Activated CD8-positive, alpha-beta memory T cell treated with anti-CD3 and anti-CD28 coated beads, Interleukin-2, amount 10 ng/mL, durations not matched to agents 7 days and 5 days (primary cell): ENCODE data around the gene FBXO44. TPM values are rescaled to one million over a fixed set of nuclear protein-coding genes. Genes with fewer than 3 reads are reported as not detected.

Source experiments
- ATAC-seq: fragments of 150-1000 bp; cut with Tn5 transposase; one replicate; pipeline ENCODE4 v1.10.0; 2021; ENCODE audit warnings: moderate library complexity
- CTCF ChIA-PET: fragments of 350-600 bp; sonication (Branson Sonifier 250); formaldehyde crosslinking; loops from one replicate; lab custom pipeline; 2021; ENCODE audit warnings: antibody characterized with exemption; lab: Charles Lee
- DNase-seq: peaks from one replicate; pipeline ENCODE4 v3.0.0-alpha.2; 2020
- H3K27ac Mint-ChIP-seq: one replicate; pipeline ENCODE4 v1.8.0; 2021; ENCODE audit warnings: mild to moderate bottlenecking, mixed read lengths
- H3K27me3 Mint-ChIP-seq: one replicate; pipeline ENCODE4 v1.8.0; 2021; ENCODE audit warnings: mixed read lengths
- H3K36me3 Mint-ChIP-seq: one replicate; pipeline ENCODE4 v1.8.0; 2021; ENCODE audit warnings: mild to moderate bottlenecking, mixed read lengths
- H3K4me1 Mint-ChIP-seq: one replicate; pipeline ENCODE4 v1.8.0; 2021; ENCODE audit warnings: mixed read lengths
- H3K4me3 Mint-ChIP-seq: one replicate; pipeline ENCODE4 v1.8.0; 2021; ENCODE audit warnings: mild to moderate bottlenecking, moderate library complexity, mixed read lengths
- H3K9me3 Mint-ChIP-seq: one replicate; pipeline ENCODE4 v1.8.0; 2022; ENCODE audit warnings: low read depth, mixed read lengths
- total RNA-seq, 2 experiments: library from RNA; stranded (reverse); gene quantifications; one replicate each; pipeline ENCODE4 v1.2.3, GENCODE V29; 2021

The FBXO44 gene
- total RNA-seq, 2 experiments from 2014 or later, result 28.6 to 39.9 TPM

- Mint-ChIP-seq H3K4me1 (no peaks in the 10 kb centered on the region), H3K4me3 (no peak overlapping the region), H3K9me3 (no peaks in the 10 kb centered on the region), H3K36me3 (peaks cover 19% of the 10 kb centered on the region), H3K27me3 (no peaks in the 10 kb centered on the region), H3K27ac (no peak overlapping the region)
- ATAC-seq, result no peak
- DNase-seq, result no peak
- CTCF ChIA-PET, result interaction anchor here (1.0 kb wide), 1 partner anchor 8 kb away, joined by 3 read pairs; no protein-coding TSS in a partner anchor
These were observed 18.6 kb downstream of the FBXO44 start for GRCh38 chr1:11673089-11673769.

GRCh38 chr1:11674488-11674887 is 19.8 kb downstream of the FBXO44 start:
- Mint-ChIP-seq H3K9me3 (no peaks in the 10 kb centered on the region), H3K36me3 (peaks cover 17% of the 10 kb centered on the region), H3K27ac (no peak overlapping the region), H3K4me1 (peaks cover 8% of the 10 kb centered on the region), H3K27me3 (no peaks in the 10 kb centered on the region), H3K4me3 (no peak overlapping the region)
- CTCF ChIA-PET, result interaction anchor here (3.3 kb wide), 1 partner anchor 10 kb away, joined by 16 read pairs; the partner anchor contains the start of gene FBXO6
- no peak for DNase-seq
- ATAC-seq, result no peak

GRCh38 chr1:11675325-11675724 is 20.6 kb downstream of the FBXO44 start:
- H3K27ac Mint-ChIP-seq, result no peak overlapping the region
- DNase-seq (no peak), ATAC-seq (no peak)
- H3K9me3 Mint-ChIP-seq, result no peaks in the 10 kb centered on the region
- CTCF ChIA-PET, result interaction anchor here (1.1 to 3.3 kb wide), 3 partner anchors 11 to 25 kb away, joined by 4 to 16 read pairs (median 5); partner anchors contain the start of gene FBXO6
- no peak overlapping the region for H3K4me3 Mint-ChIP-seq
- peaks cover 15% of the 10 kb centered on the region for H3K36me3 Mint-ChIP-seq
- H3K27me3 Mint-ChIP-seq, result no peaks in the 10 kb centered on the region
- H3K4me1 Mint-ChIP-seq, result peaks cover 13% of the 10 kb centered on the region

GRCh38 chr1:11676386-11677103 is 21.9 kb downstream of the FBXO44 start:
- CTCF ChIA-PET, result interaction anchor here (0.6 to 3.3 kb wide), 6 partner anchors 12 to 880 kb away, joined by 3 to 16 read pairs (median 4); partner anchors contain the start of genes CASZ1 and FBXO6
- Mint-ChIP-seq H3K4me1 (peaks cover 16% of the 10 kb centered on the region), H3K36me3 (peaks cover 11% of the 10 kb centered on the region), H3K9me3 (no peaks in the 10 kb centered on the region), H3K4me3 (no peak overlapping the region), H3K27ac (no peak overlapping the region), H3K27me3 (no peaks in the 10 kb centered on the region)
- ATAC-seq (no peak), DNase-seq (no peak)

- Mint-ChIP-seq H3K27ac (no peak overlapping the region), H3K9me3 (no peaks in the 10 kb centered on the region), H3K4me1 (peaks cover 22% of the 10 kb centered on the region), H3K4me3 (no peak overlapping the region), H3K36me3 (peaks cover 9% of the 10 kb centered on the region), H3K27me3 (peaks cover 6% of the 10 kb centered on the region)
- CTCF ChIA-PET, result interaction anchor here (1.9 kb wide), 1 partner anchor 14 kb away, joined by 9 read pairs; the partner anchor contains the start of gene FBXO6
- DNase-seq (no peak), ATAC-seq (no peak)
These were observed 23.8 kb downstream of the FBXO44 start for GRCh38 chr1:11678442-11678841.

- H3K36me3 Mint-ChIP-seq, result peaks cover 6% of the 10 kb centered on the region
- H3K4me1 Mint-ChIP-seq, result peaks cover 22% of the 10 kb centered on the region
- no peaks in the 10 kb centered on the region for H3K9me3 Mint-ChIP-seq
- peaks cover 18% of the 10 kb centered on the region for H3K27me3 Mint-ChIP-seq
- peak overlapping the region; percentile 86 for H3K4me3 Mint-ChIP-seq
- peak overlapping the region; percentile 77 for H3K27ac Mint-ChIP-seq
- DNase-seq (no peak), ATAC-seq (peak; percentile 13)
- CTCF ChIA-PET, result interaction anchor here (0.9 to 4.1 kb wide), 6 partner anchors 12 to 39 kb away, joined by 3 to 31 read pairs (median 8); partner anchors contain the start of genes DRAXIN and FBXO6
These were observed 25.8 kb downstream of the FBXO44 start for GRCh38 chr1:11680270-11681070.

- Mint-ChIP-seq H3K4me1 (peaks cover 22% of the 10 kb centered on the region), H3K9me3 (no peaks in the 10 kb centered on the region), H3K27ac (peak within 1 kb of the TSS; percentile 93), H3K4me3 (peak within 1 kb of the TSS; percentile 86), H3K27me3 (peaks cover 23% of the 10 kb centered on the region), H3K36me3 (peaks cover 2% of the 10 kb centered on the region)
- DNase-seq (peak; percentile 93), ATAC-seq (peak; percentile 91)
- CTCF ChIA-PET, result interaction anchor here (0.9 to 4.1 kb wide), 9 partner anchors 9 to 227 kb away, joined by 3 to 31 read pairs (median 6); partner anchors contain the start of genes AGTRAP, DRAXIN and FBXO6
These were observed 26.5 kb downstream of the FBXO44 start, which contains the start of gene MAD2L2 for GRCh38 chr1:11681071-11681771. Gene MAD2L2, minus strand, starts transcription at chr1:11681148. Its CDS starts 547 bp downstream, at chr1:11680601.

GRCh38 chr1:11682287-11682771 is 27.7 kb downstream of the FBXO44 start:
- no peak for ATAC-seq
- Mint-ChIP-seq H3K27ac (no peak overlapping the region), H3K27me3 (peaks cover 24% of the 10 kb centered on the region), H3K4me3 (peak overlapping the region; percentile 86), H3K4me1 (peaks cover 22% of the 10 kb centered on the region), H3K9me3 (no peaks in the 10 kb centered on the region), H3K36me3 (peaks cover 2% of the 10 kb centered on the region)
- no peak for DNase-seq
- CTCF ChIA-PET, result interaction anchor here (1.2 to 4.1 kb wide), 9 partner anchors 8 to 226 kb away, joined by 4 to 31 read pairs (median 6); partner anchors contain the start of genes AGTRAP, DRAXIN and FBXO6

- Mint-ChIP-seq H3K9me3 (no peaks in the 10 kb centered on the region), H3K27ac (no peak overlapping the region), H3K27me3 (peaks cover 29% of the 10 kb centered on the region), H3K4me3 (no peak overlapping the region), H3K4me1 (peaks cover 22% of the 10 kb centered on the region), H3K36me3 (peaks cover 2% of the 10 kb centered on the region)
- no peak for ATAC-seq
- DNase-seq, result no peak
- CTCF ChIA-PET, result interaction anchor here (1.2 to 4.1 kb wide), 6 partner anchors 8 to 225 kb away, joined by 4 to 31 read pairs (median 6); partner anchors contain the start of gene FBXO6
These were observed 28.1 kb downstream of the FBXO44 start for GRCh38 chr1:11682799-11683198.

- DNase-seq (no peak), ATAC-seq (no peak)
- peaks cover 41% of the 10 kb centered on the region for H3K27me3 Mint-ChIP-seq
- no peak overlapping the region for H3K27ac Mint-ChIP-seq
- H3K4me1 Mint-ChIP-seq, result peaks cover 18% of the 10 kb centered on the region
- H3K4me3 Mint-ChIP-seq, result no peak overlapping the region
- H3K36me3 Mint-ChIP-seq, result no peaks in the 10 kb centered on the region
- H3K9me3 Mint-ChIP-seq, result no peaks in the 10 kb centered on the region
- CTCF ChIA-PET, result interaction anchor here (3.8 to 4.1 kb wide), 2 partner anchors 20 to 36 kb away, joined by 24 to 31 read pairs; partner anchors contain the start of gene FBXO6
These were observed 29.4 kb downstream of the FBXO44 start for GRCh38 chr1:11684070-11684469.

- no peak for ATAC-seq
- Mint-ChIP-seq H3K4me1 (peaks cover 12% of the 10 kb centered on the region), H3K27me3 (peaks cover 52% of the 10 kb centered on the region), H3K27ac (no peak overlapping the region), H3K4me3 (no peak overlapping the region), H3K36me3 (no peaks in the 10 kb centered on the region), H3K9me3 (no peaks in the 10 kb centered on the region)
- no peak for DNase-seq
- CTCF ChIA-PET, result interaction anchor here (0.6 kb wide), 1 partner anchor 108 kb away, joined by 3 read pairs; no protein-coding TSS in a partner anchor
These were observed 30.6 kb downstream of the FBXO44 start for GRCh38 chr1:11685210-11685752.
